ENCODE results near the gene TBC1D17.
A peak's percentile ranks its signal among the peaks of the same experiment; 100 is the strongest.
"Not testable (repeated sequence)": the region's sequence is repeated elsewhere in the genome, so short reads cannot be mapped to it uniquely, and the experiment has no call there.

The TBC1D17 gene

DNA sequence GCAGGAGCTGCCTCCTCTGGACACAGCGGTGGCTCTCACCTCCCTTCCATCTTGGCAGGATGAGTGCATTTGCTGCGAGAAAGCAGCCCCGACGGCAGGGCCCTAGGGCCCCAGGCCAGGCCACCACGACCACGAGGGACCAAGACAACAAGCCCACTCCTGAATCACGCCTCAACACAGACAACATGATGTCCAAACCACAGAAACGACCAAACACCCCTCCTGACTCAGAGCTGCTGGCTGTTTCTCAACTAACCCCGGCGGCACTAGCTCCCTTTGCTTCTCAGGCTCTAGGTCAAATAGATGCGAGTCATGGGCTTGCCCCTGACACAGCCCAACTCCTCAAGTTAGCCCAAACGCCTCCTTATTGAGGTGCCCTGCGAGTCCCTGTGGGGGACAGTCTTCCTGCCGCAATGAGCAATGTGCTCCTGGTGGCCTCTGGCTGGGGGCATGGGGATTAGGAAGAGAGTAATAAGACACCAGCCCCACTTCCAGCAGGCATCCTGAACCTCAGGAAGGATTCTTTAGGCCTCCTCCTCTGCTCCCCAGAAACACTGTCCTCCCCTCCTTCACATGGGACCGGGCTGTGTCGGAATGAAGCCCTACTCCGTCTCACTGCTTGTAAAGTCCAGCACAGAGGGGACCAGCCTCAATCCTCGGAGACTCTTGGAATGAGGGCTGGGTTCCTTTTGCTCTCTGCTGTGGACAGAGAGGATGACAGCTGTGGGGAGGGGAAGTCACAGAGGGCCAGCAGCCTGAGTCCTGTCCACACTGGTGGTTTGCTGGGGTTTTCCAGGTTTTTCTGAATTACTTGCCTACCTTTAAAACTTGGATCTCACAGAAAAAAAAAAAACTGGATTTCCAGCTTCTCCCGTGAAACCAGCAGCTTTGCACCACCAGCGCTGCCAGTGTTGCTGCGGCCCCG lies 44.6 kb downstream of the TBC1D17 start:
- DNase-seq (ENCODE audit: low read depth): no peak

DNA sequence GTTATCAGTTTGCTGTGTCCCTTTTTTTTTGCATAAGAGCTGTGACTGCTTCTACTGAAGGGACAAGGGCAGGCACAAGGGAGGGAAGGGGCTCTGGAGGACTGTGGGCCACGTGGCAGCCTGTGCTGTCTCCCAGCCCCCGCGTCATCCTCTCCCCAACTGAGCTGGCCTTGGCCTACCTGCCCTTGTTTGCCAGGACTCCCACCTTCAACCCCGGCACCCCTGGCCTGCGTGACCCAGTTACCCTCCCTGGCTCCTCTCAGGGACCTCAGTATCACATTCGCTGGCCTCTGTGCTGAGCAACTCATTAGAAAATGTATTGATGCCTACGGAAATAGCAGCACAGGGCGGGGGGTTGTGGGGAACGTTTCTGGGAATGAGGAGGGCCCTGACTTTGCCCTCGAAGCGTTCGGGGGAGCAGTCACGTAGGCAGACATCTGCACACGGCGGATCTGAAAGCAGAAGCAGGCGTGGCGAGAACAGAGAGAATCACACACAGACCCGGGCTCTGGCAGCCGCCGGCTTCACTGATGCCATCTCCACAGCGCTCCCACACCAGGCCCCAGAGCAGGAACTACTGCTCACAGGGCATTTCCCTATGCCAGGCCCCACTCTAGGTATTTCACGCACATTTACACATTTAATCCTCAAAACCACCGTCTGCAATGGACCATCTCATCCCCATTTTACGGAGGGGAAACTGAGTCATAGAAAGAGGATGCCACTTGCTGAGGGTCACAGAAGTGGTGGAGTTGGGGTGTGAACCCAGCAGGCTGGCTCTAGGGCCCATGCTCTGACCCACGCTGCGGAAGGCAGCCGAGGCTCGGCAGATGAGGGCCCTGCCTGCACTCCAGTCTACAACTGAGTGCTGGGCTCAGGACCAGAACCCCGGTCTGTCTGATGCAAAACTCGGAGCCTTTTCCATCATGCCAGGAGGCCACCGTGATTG lies 45.8 kb downstream of the TBC1D17 start:
- no peak for DNase-seq (ENCODE audit: low read depth)

DNA sequence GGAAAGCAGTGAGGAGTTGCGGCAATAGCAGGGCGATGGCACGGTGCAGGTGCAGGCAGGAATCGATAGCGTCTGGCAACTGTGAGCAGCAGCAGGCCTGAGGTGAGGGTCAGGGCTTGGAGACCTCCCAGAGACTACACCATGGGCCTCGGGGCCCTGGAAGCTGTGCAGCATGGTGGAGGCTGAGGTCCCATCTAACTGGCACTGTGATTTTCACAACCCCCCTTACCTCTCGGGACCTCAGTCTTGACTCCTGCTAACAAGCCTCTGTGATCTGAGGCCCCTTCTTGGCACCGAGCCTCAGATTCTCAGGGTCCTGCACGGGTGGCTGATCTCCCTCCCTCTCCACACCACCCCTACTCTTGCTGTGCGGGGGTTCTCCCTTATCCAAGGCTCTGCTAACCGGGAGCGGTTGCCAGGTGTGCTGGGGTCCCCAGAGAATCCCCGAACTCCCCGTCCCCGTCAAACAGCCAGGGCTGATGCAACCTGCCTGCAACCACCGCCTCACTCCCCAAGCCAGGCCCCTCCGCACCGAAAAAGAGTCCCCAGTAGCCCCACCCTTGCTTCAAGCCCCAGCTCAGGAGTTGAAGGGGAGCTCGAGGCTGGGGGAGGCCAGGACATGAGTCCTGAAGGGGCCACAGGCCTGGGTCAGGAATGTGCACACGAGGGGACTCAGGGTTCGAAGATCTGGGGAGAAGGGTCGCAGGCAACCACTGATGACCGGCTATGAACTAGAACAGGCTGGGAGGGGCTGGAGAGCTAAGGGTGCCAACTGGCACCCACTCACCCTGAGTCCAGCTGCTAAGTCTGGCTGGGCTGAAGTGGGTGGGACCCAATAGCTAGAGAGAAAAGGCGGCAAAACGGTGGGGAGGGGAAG lies 46.7 kb downstream of the TBC1D17 start:
- DNase-seq (ENCODE audit: low read depth): no peak

DNA sequence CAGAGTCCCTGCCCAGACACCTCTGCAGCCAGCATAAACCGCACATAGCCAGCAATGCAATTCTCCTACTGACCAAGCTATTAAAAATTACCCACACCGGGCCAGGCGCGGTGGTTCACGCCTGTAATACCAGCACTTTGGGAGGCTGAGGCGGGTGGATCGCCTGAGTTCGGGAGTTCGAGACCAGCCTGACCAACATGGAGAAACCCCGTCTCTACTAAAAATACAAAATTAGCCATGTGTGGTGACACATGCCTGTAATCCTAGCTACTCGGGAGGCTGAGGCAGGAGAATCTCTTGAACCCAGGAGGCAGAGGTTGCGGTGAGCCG lies 47.3 kb downstream of the TBC1D17 start:
- DNase-seq (ENCODE audit: low read depth): not testable (repeated sequence)

DNA sequence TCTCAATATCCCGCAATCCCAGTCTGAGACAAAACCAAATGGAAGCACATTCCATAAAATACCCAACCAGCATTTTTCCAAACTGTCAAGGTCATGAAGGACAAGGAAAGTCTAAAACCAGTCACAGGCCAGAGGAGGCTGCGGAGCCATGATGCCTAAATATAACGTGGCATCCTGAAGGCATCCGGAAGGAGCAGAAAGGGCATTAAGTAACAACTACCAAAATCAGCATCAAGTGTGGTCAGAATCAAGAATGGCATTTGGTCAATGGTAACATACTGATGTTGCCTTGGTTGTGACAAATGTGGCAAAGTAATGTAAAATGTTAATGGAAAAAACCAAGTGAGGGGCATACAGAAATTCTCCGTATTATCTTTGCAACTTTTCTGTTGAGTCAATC lies 48.0 kb downstream of the TBC1D17 start:
- no peak for DNase-seq (ENCODE audit: low read depth)

DNA sequence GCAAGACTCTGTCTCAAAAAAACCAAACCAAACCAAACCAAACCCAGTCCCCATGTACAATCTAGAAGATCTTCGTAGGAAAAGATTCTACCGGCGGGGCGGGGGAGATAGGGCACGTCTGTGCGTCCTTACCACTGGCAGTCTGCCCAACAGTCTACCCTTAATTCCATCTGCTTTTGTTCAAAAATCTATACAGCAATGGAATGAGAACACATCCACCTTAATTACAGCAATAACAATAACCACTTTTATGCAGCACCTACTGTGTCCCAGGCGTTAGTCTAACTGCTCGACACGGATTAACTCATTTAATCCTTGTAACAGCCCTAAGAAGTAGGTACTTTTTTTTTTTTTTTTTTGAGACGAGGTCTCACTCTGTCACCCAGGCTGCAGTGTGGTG lies 49.0 kb downstream of the TBC1D17 start:
- no peak for DNase-seq (ENCODE audit: low read depth)

DNA sequence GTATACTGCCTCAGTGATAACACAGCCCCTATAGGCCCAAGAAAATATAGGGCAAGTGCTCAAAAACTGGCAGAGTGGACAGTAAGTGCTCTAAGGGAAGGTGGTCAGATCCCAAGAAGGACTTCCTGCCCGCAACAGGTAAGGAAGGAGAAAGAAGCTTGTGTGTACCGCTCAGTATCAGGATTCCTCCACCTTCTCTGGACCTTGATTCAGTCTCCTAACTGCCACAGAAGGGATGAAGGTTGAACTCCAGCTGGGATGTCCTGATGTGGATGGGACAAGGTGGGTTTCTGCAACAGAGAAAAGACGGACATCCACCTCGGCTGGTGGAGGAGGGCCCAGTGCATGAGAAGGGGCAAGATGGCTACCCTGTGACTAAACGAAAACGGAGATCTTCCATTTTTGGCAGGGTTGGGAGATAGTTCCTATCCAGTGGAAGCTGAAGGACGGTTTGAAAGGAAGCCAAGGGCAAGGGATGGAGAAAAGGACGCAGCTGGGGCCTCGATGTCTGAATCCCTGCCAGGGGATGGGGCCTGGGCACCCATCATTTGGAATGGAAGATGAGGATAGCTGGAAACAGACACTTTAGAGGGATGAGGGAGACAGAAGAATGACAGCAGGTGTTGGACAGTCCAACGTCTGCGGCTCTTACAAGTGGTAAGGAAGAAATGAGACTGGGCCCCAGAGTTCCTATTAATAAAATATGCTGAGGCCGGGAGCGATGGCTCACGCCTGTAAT lies 50.2 kb downstream of the TBC1D17 start:
- DNase-seq (ENCODE audit: low read depth): no peak

DNA sequence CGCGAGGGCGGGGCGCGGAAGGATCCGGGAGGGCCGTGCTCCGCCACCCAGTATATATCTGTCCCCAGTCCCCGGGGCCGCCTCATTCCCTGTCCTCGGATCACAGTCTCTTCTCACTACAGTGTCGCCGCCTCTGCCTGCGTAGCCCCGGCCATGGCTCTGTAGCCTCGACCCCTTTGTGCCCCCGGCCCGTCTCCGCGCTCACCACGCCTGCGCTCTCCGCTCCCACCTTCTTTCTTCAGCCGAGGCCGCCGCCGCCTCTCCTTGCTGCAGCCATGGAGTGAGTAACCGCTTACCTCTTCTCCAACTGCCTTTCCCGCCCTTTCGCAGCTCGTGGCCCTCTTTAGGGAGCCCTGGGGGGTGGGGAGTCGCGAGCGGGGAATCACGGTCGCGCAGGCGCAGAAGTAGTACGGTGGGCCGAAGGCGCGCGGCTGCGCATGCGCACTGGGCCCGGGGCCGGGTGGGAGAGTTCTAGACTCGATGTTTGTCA lies 51.7 kb downstream of the TBC1D17 start, which contains the start of the genes ATF5 and NUP62:
ATF5 (plus strand) TSS at position 85 of the 490 bp plus-strand sequence. CDS start 1,646 bp downstream, outside the sequence.
NUP62 (minus strand) TSS at position 384 of the 490 bp plus-strand sequence. CDS start 19,697 bp downstream, outside the sequence.
- DNase-seq (ENCODE audit: low read depth): peak; percentile 86

DNA sequence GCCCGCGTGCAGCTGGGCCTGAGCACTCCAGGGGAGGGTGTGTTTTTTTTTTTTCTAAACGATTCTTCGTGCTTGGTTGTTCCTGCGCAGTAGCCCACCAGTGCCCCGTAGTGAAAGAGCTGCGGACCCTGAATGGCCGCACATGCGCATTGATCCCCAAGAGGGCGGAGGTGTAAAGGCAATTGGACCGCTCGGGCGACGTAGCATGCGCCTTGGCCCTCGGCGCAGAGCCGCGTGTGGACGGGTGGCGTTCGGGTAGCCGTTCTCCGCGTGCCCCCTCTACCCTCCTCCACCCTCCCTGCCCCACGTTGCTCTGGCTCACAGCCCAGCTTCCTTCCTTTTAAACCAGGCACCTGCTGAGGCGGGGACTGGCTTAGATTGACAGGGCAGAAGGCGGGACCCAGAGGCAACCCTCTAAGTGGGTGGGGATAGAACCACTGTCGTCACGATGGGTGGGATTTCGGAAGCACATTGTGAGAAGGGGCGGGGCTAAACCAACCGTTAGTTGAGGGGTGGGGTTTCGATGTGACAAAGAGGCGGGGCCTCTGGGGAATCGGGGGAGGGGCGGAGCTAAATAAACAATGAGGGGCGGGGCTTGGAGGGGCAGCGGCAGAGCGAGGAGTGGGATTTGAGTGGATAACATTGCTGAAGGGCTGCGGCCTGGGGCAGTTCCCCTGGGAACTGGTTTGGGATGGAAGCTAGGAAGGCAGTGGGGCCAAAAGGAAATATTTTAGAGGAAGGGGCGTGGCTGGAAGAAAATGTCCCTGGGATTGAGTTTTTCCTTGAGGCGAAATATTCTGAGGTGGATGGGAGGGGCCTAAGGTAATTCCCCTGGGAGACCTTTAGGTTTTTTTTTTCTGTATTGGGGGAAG lies 52.3 kb downstream of the TBC1D17 start:
- peak; percentile 78 for DNase-seq (ENCODE audit: low read depth)

DNA sequence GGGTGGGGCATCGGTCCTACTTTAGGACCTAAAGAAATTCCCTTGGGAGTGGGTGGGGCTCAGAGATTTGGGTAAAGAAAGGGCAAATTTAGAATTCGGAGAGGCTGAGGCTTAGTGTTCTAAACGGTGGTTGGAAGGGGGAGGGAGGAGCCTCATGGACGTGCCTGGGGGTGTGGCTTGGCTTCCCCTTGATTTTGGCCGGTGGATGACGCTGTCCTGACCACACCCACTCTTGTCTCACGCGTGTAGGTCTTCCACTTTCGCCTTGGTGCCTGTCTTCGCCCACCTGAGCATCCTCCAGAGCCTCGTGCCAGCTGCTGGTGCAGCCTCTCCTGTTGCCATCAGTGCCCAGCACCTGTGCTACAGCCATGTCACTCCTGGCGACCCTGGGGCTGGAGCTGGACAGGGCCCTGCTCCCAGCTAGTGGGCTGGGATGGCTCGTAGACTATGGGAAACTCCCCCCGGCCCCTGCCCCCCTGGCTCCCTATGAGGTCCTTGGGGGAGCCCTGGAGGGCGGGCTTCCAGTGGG lies 53.0 kb downstream of the TBC1D17 start:
- DNase-seq (ENCODE audit: low read depth): no peak

DNA sequence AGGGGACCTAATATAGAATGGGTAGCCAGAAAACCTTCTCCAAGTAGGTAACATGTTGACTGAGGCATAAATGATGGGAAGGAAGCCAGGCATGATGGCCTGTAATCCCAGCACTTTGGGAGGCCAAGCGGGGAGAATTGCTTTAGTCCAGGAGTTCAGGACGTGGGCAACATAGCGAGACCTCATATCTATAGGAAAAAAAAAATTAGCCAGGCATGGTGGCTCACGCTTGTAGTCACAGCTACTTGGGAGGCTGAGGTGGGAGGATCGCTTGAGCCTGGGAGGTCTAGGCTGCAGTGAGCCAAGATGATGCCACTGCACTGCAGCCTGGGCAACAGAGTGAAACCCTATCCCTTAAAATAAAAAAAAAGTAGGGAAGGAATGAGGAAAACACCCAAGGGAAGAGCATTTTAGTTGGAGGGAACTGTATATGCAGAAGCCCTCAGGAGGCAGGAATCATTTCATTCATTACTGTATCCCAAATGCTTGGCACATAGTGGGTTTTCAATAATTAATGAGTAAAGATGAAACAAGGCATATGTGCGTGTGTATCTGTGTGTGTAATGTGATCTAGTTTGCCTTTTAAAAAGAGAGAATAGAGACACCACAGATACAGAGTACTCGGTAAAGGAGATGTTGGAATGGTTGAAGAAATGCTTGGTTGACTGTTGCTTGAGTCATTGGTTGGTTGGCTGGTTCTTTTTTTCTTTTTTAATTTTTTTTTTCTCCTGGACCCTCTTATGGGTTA lies 54.0 kb downstream of the TBC1D17 start:
- no peak for DNase-seq (ENCODE audit: low read depth)

DNA sequence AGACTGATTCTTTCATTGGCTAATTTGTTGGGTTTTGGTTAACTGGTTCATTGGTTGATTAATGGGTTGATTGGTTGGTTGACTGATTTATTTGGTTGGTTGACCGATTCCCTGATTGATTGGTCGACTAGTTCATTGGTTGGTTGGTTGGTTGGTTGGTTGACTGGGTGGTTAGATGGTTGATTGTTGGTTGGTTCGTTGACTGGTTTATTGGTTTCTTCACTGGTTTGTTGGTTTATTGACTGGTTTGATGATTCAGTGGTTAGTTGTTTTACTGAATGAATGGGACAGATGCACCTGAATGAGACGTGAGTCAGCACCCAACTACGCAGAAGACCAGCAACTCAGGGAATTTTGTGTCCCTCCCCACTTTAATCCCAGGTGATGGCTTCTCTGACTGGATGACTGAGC lies 54.5 kb downstream of the TBC1D17 start:
- no peak for DNase-seq (ENCODE audit: low read depth)

DNA sequence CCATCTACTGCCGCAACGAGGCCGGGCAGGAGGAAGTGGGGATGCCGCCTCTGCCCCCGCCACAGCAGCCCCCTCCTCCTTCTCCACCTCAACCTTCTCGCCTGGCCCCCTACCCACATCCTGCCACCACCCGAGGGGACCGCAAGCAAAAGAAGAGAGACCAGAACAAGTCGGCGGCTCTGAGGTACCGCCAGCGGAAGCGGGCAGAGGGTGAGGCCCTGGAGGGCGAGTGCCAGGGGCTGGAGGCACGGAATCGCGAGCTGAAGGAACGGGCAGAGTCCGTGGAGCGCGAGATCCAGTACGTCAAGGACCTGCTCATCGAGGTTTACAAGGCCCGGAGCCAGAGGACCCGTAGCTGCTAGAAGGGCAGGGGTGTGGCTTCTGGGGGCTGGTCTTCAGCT lies 55.2 kb downstream of the TBC1D17 start:
- peak; percentile 40 for DNase-seq (ENCODE audit: low read depth)

DNA sequence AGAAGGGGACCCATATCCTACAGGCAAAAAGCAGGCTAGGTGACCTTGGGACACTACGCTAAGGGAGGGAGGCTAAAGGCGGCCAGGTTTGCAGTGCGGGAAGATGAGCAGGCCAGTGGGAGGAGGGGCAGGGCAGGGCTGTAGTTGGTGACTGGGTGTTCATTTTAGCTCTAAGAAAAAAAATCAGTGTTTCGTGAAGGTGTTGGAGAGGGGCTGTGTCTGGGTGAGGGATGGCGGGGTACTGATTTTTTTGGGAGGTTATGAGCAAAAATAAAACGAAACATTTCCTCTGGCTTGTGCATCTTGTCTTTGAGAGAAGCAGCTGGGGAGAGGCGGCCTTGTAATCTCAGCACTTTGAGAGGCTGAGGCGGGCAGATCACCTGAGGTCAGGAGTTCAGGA lies 56.1 kb downstream of the TBC1D17 start:
- DNase-seq (ENCODE audit: low read depth): no peak

DNA sequence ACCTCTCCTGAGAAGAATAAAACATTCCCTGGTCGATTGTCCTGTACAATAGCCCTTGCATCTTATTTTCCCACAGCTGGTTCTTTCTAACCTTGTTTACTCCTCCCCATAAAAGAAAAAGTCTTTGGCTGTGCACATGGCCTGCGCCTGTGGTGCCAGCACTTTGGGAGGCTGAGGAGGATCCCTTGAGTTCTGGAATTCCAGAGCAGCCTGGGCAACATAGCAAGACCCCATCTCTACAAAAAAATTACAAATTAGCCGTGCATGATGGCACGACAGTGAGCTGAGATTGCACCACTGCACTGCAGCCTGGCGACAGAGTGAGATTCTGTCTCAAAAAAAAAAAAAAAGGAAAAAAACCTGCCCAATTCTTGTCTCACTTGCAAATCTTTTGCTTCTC lies 59.0 kb downstream of the TBC1D17 start:
- DNase-seq (ENCODE audit: low read depth): no peak

DNA sequence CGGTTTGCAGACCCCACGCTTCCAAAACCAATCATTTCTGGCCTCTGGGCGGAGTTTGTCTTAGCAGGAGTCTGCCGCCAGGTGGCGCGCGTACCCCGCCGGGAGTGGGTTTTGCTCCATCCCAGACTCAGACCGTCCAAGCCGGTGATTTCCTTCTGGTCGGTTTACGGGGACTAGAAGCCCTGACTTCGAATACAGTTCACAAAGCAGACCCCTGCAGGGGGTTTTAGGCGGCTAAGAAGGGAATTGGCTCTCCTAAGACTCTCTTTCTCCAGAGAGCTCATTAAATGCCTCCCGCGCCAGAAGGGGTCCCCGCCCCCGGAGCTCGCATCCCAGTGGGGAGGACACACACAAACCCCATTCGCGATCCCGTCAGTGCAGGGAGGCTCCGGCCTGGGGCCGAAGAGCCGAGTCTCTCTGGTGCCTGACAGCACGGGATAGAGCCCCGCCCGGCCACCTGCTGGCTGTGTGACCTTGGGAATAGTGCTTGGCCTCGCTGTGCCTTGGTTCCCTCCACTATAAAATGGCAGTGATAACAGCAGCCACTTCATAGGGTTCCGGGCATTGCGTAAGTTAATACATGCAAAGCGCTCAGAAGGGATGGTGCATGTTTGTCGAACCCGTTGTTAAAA lies 60.4 kb downstream of the TBC1D17 start:
- peak; percentile 62 for DNase-seq (ENCODE audit: low read depth)

All from activated T-helper 1 cell treated with Interleukin-2 at 50 U/mL for 16 hours (primary cell).